ENCODE data around the gene PDCD4. TPM values are rescaled to one million over a fixed set of nuclear protein-coding genes. Genes with fewer than 3 reads are reported as not detected.
A peak's percentile ranks its signal among the peaks of the same experiment; 100 is the strongest.

Gene PDCD4
- total RNA-seq, 1 experiment from 2014 or later = 63.0 TPM

DNA sequence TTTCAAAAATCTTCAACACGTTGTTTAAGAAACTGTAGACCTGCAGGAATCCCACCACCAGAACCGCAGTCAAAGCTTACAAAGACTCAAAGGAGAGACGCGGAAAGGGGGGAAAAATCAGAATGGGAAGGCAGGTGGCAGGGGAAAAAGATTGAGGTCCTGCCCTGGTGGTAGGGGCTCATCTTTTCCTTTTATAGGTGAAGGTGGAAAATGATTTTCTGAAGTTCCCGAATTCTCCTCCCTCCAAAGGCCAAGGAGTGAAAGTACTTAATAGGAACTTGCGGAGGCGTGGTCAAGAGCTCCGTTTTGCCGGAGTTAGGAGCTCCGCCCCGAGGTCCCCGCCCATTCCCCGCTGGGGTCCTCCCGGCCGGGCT lies 46.5 kb downstream of the PDCD4 start (continued):
- TF ChIP-seq, protein P1, sequence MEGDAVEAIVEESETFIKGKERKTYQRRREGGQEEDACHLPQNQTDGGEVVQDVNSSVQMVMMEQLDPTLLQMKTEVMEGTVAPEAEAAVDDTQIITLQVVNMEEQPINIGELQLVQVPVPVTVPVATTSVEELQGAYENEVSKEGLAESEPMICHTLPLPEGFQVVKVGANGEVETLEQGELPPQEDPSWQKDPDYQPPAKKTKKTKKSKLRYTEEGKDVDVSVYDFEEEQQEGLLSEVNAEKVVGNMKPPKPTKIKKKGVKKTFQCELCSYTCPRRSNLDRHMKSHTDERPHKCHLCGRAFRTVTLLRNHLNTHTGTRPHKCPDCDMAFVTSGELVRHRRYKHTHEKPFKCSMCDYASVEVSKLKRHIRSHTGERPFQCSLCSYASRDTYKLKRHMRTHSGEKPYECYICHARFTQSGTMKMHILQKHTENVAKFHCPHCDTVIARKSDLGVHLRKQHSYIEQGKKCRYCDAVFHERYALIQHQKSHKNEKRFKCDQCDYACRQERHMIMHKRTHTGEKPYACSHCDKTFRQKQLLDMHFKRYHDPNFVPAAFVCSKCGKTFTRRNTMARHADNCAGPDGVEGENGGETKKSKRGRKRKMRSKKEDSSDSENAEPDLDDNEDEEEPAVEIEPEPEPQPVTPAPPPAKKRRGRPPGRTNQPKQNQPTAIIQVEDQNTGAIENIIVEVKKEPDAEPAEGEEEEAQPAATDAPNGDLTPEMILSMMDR (IDR thresholded peaks at IDR 0.05 in 2 of 3, conservative IDR thresholded peaks at IDR 0.05 in 1 of 3; ENCODE audit: borderline replicate concordance in 1 of 3, insufficient read depth in 1 of 3, low read depth in 2 of 3, low read length in 2 of 3) = no peak
- TF ChIP-seq FOSL1 (IDR thresholded peaks at IDR 0.05; ENCODE audit: low read depth) = no peak

DNA sequence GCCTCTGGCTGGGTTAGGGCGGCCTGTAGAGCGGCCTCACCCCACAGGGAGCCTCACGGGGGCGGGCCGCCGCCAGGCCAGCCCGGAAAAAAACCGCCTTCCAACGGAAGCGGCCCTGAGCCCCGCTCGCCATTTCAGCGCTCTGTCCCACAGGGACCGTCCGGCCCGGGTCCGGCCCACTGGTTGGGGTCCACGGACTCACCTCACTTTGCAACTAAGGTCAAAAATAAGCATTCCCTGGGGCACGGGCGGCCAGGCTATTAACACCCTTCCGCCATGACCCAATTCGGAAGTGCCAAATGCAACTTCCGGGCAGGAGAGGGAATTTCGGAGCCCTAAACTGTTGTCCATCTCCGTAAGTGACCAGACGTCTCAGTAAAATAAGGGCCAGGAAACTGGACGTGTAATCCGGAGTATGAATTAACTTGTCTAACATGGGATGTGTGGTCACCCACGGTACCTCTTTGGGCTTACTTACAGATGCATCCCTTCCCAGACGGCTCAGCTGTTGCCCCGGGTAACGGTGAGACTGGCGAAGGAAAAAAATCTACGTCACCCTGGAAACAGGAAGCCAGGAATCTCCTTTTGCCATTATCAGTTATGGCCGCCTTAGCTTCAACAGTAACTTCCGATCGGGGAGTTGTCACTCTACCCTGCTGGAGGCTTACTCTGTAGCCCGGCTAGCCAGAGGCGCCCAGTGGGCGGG lies 47.1 kb downstream of the PDCD4 start, which contains the start of gene BBIP1:
TSS of gene BBIP1 (minus strand) at position 538 of the 706 bp plus-strand sequence. CDS start 1,023 bp downstream, outside the sequence.
- peak within 1 kb of the TSS; percentile 77 for H3K9ac ChIP-seq (ENCODE audit: low read length)
- peaks cover 4 to 17% of the 10 kb centered on the region in 2 experiments; a peak in 3 of 4 replicates for H3K4me1 ChIP-seq (ENCODE audit: control insufficient read depth in 1 of 2, insufficient read depth in 2 of 2, low read length in 2 of 2)
- BruUV-seq (replicated peaks) = TSS peak; percentile 57
- peak; percentile 91 for ATAC-seq
- peak within 1 kb of the TSS; percentile 83 for H3K27ac ChIP-seq (ENCODE audit: low read depth, low read length)
- H3K36me3 ChIP-seq (ENCODE audit: control insufficient read depth in 1 of 2, insufficient read depth in 2 of 2, low read length in 2 of 2) = no peaks in the 10 kb centered on the region
- intact Hi-C loops (cut with micrococcal nuclease) = no loop called here
- H3K4me3 ChIP-seq (replicated peaks in 1 of 2; ENCODE audit: low read depth in 1 of 2, low read length in 2 of 2) = peak within 1 kb of the TSS; percentile 80 to 86
- POLR2A ChIA-PET = interaction anchor here (0.6 to 3.0 kb wide), 23 partner anchors 8 to 1457 kb away, joined by 3 to 35 read pairs (median 5); partner anchors contain the start of gene PDCD4
- no peaks in the 10 kb centered on the region for H3K27me3 ChIP-seq (ENCODE audit: insufficient read depth, low read length)
- H3K4me2 ChIP-seq (ENCODE audit: low read length) = peak within 1 kb of the TSS; percentile 89
- no peaks in the 10 kb centered on the region for H3K9me2 ChIP-seq (ENCODE audit: insufficient read depth)
- CTCF ChIA-PET = interaction anchor here (0.6 to 1.8 kb wide), 13 partner anchors 17 to 783 kb away, joined by 3 to 9 read pairs (median 3); no protein-coding TSS in a partner anchor
- H3K9me3 ChIP-seq (ENCODE audit: control insufficient read depth in 1 of 2, insufficient read depth in 1 of 2, low read depth in 1 of 2, low read length in 2 of 2) = no peaks in the 10 kb centered on the region
- H2AFZ ChIP-seq (ENCODE audit: low read depth, low read length, poor library complexity, severe bottlenecking) = peak within 1 kb of the TSS; percentile 76
- peaks cover 42% of the 10 kb centered on the region for H3K79me2 ChIP-seq (ENCODE audit: insufficient read depth, low read length)
- H4K20me1 ChIP-seq (ENCODE audit: insufficient read depth) = no peaks in the 10 kb centered on the region; the same call in 1 of the 2 replicates
- peak; percentile 100 for DNase-seq (ENCODE audit: low read depth, low spot score)
- RAD21 ChIA-PET (ENCODE audit: low non-redundant PET in 1 of 2, low total read pairs in 2 of 2, uncharacterized antibody in 2 of 2, unreplicated experiment in 2 of 2) = interaction anchor here in 1 of 2 experiments (0.7 to 1.2 kb wide), 2 partner anchors 172 to 261 kb away, joined by 3 read pairs; no protein-coding TSS in a partner anchor
- TF ChIP-seq POLR2AphosphoS5 (IDR thresholded peaks at IDR 0.05; ENCODE audit: low read depth, low read length) = peak; percentile 70
- peak; percentile 81 for TF ChIP-seq ZFX (IDR thresholded peaks at IDR 0.05)
- peak; percentile 97 for TF ChIP-seq SRF (IDR thresholded peaks at IDR 0.05; ENCODE audit: low read depth)
- peak; percentile 26 for TF ChIP-seq TCF7L2 (IDR thresholded peaks at IDR 0.05; ENCODE audit: borderline replicate concordance, extremely low read depth, insufficient read depth, insufficient read length)
- TF ChIP-seq ELF1 (IDR thresholded peaks at IDR 0.05; ENCODE audit: borderline replicate concordance, low read depth) = peak; percentile 83
- TF ChIP-seq RAD21 (IDR thresholded peaks at IDR 0.05; ENCODE audit: low read depth) = no peak
- TF ChIP-seq, protein P2, sequence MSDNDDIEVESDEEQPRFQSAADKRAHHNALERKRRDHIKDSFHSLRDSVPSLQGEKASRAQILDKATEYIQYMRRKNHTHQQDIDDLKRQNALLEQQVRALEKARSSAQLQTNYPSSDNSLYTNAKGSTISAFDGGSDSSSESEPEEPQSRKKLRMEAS (IDR thresholded peaks at IDR 0.05) = peak; percentile 71
- no peak for TF ChIP-seq CEBPB (IDR thresholded peaks at IDR 0.05; ENCODE audit: low read depth)
- TF ChIP-seq YY1 (IDR thresholded peaks at IDR 0.05; ENCODE audit: extremely low read depth, insufficient replicate concordance, low read depth, low read length) = peak; percentile 100
- peak; percentile 26; the same call in 1 of the 2 replicates for TF ChIP-seq CBX3 (IDR thresholded peaks at IDR 0.05; ENCODE audit: low read depth)
- peak; percentile 91 for TF ChIP-seq EGR1 (IDR thresholded peaks at IDR 0.05; ENCODE audit: low read depth)
- TF ChIP-seq SP1 (IDR thresholded peaks at IDR 0.05; ENCODE audit: low read depth) = peak; percentile 93
- TF ChIP-seq, protein P3, sequence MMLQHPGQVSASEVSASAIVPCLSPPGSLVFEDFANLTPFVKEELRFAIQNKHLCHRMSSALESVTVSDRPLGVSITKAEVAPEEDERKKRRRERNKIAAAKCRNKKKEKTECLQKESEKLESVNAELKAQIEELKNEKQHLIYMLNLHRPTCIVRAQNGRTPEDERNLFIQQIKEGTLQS (IDR thresholded peaks at IDR 0.05) = no peak
- TF ChIP-seq, protein P4, sequence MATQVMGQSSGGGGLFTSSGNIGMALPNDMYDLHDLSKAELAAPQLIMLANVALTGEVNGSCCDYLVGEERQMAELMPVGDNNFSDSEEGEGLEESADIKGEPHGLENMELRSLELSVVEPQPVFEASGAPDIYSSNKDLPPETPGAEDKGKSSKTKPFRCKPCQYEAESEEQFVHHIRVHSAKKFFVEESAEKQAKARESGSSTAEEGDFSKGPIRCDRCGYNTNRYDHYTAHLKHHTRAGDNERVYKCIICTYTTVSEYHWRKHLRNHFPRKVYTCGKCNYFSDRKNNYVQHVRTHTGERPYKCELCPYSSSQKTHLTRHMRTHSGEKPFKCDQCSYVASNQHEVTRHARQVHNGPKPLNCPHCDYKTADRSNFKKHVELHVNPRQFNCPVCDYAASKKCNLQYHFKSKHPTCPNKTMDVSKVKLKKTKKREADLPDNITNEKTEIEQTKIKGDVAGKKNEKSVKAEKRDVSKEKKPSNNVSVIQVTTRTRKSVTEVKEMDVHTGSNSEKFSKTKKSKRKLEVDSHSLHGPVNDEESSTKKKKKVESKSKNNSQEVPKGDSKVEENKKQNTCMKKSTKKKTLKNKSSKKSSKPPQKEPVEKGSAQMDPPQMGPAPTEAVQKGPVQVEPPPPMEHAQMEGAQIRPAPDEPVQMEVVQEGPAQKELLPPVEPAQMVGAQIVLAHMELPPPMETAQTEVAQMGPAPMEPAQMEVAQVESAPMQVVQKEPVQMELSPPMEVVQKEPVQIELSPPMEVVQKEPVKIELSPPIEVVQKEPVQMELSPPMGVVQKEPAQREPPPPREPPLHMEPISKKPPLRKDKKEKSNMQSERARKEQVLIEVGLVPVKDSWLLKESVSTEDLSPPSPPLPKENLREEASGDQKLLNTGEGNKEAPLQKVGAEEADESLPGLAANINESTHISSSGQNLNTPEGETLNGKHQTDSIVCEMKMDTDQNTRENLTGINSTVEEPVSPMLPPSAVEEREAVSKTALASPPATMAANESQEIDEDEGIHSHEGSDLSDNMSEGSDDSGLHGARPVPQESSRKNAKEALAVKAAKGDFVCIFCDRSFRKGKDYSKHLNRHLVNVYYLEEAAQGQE (IDR thresholded peaks at IDR 0.05; ENCODE audit: low read depth) = no peak
- TF ChIP-seq SIN3A (IDR thresholded peaks at IDR 0.05; ENCODE audit: low read depth) = peak; percentile 80

Measured in HCT116 (cell line).